Measurements from ENCODE around the gene STIMATE.

STIMATE gene

DNA sequence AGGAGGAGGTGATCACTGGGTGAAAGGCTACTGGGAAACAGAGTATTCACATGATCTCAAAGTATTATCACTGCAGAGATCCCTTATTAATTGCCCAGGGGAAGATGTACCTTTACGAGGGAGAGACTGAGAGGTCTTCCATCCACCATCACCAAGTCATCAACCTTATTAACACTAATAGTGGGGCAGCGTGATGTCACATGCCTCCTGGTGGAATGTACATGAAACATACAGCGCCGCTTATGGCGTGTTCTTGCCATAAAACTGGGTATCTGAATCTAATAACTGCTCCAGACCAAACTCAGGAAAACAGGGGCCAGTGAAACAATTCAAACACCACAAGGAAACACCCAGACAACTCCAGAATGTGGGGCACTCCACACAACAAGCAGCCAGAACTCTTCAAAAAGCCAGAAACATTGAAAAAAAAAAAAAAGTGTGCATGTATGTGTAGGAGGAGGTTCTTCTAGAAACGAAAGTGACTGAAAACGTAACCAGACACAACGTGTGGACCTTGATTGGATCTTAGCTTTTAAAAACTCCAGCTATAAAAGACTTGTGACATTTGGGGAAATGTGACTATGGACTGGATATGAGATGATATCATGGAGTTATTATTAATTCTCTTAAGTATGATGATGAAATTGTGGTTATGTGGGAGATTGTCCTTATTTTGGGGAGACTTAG, 4.6 kb downstream of the STIMATE start:
- no peak for DNase-seq

GRCh38 chr3:52892290-52892624, 5.1 kb downstream of the STIMATE start:
- no peak for DNase-seq

DNA sequence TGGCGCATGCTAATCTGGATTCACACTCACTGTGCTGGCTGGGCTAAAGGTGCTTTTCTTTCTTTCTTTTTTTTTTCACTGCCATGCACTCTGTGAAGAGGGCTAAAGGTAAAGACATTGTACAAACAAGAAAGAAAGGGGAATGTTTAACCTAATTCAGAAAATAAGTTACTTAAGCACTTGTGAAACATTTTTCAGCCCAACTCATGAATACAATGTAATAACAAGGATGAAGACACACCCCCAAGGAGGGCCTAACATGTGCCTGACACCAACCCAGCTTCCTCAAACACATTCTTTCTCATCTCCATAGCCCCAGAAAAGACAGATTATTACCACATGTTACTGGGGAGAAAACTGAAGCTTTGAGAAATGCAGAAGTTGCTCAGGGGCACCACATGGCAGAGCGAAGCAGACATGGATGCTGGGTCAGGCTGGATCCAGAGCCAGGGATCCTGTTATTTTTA, 5.7 kb downstream of the STIMATE start:
- no peak for DNase-seq

DNA sequence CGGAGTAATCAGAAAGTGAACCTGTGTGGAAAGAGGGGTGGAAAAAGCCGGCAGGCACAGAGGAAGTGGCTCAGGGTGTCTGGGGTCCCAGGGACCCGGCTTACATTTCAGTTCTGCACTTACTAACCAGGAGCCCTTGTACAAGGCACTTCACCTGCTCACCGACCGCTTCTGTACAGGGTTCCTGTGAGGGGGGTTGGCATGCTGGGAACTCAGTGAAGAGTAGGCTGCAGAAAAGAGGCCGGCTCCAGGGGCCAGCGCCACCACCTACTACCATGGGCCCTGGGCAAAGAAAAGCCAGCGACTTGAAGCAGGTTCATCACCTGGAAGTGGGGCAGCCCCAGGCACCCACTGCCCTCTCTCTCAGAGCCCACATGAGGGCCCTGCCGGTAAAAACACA, 6.2 kb downstream of the STIMATE start:
- DNase-seq: no peak

- no peak for DNase-seq
Observed at GRCh38 chr3:52890735-52891134, 6.6 kb downstream of the STIMATE start.

GRCh38 chr3:52889901-52890300, 7.4 kb downstream of the STIMATE start:
- DNase-seq: no peak

DNA sequence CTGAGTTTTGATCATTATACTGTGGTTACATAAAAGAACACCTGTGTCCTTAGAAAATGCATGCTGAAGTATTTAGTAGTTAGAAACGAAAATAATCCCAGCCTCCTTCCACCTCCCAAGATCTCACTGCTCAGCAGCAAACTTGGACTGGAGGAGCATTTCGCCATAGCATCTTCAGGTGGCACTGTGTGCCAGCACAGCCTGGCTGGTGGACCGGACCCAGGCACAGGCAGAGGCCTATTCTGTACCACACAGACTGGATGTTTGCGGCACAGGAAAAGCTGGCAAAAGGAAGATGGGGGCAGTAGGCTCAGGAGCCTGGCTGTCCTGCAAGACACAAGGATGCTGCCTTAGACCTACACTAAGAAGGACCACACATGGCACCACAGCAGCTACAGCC, 10.2 kb downstream of the STIMATE start:
- DNase-seq: no peak

- no peak for DNase-seq
Observed at GRCh38 chr3:52886049-52886730, 11.2 kb downstream of the STIMATE start.

GRCh38 chr3:52882377-52882776, 15.0 kb downstream of the STIMATE start:
- DNase-seq: no peak

DNA sequence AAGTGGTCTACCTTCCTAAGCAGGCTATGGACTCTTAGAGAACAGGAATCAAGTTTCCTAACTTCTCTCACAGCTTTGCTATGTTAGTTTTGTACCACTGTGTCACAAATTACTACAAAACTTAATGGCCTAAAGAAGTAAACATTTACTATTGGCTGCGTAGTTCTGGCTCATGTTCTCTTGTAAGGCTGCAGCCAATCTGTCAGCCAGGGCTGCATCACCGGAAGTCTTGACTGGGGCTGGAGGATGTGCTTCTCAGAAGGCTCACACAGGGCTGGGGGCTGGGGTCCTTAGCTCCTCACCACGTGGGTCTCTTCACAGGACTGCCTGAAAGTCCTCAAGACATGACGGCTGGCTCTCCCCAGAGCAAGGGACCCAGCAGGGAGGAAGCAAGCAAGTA, 15.5 kb downstream of the STIMATE start:
- no peak for DNase-seq

DNA sequence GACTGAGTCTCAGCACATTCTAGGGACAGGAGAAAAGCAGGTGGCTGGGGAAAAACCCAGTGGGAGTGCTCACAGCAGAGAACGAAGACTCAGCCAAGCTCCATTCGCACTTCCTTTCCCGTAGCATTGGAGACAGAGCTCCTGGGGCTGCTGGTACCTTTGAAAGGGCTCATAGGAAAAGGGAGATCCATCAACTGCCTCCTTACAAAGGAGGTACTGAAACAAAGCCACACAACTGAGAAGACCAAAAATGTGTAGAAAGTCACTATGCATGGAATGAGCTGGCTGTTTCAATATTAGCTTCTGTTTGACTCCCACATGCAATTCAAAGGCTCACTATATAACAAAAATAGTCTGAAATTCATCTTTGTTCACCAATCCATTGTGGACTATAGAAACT, 16.9 kb downstream of the STIMATE start:
- no peak for DNase-seq

DNA sequence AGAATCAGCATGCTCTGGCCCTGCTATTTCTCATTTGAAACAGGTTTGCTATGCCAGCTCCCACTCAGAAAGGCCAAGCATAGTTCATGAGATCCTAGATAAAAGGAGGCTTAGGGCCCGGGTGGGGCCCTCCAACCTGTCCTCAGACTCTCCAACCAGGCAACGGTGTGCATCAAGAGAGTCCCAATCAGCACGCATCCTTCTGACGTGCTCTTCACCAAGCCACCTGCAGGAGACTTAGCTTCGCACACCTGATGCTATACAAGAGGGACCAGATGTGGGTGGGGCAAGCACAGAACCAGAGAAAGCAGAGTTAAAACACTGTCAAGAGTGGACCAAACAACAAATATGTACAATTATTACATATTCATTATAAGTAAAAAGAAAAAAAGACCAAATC, 17.3 kb downstream of the STIMATE start:
- DNase-seq: no peak

GRCh38 chr3:52879581-52879980, 17.8 kb downstream of the STIMATE start:
- no peak for DNase-seq

DNA sequence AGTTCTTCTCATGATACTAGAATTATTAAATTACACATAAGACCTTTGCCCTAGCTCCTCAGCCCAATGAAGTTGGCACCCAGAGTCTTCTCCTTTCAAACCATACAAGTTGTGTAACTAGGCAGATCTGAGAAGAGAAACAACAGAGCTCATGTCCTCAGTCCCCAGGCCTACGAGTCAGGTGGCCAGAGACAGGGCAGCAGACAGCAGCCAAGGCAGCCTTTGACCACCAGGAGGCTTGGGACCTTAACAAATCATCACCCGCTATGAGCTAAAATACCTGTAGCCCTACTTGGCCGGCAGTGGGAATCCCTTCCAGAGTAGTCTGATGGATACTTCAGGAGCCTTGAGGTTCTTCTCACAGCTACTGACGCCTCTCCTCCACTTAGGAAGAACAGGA, 18.3 kb downstream of the STIMATE start:
- no peak for DNase-seq

- no peak for DNase-seq
Observed at GRCh38 chr3:52877085-52877484, 20.3 kb downstream of the STIMATE start.

DNA sequence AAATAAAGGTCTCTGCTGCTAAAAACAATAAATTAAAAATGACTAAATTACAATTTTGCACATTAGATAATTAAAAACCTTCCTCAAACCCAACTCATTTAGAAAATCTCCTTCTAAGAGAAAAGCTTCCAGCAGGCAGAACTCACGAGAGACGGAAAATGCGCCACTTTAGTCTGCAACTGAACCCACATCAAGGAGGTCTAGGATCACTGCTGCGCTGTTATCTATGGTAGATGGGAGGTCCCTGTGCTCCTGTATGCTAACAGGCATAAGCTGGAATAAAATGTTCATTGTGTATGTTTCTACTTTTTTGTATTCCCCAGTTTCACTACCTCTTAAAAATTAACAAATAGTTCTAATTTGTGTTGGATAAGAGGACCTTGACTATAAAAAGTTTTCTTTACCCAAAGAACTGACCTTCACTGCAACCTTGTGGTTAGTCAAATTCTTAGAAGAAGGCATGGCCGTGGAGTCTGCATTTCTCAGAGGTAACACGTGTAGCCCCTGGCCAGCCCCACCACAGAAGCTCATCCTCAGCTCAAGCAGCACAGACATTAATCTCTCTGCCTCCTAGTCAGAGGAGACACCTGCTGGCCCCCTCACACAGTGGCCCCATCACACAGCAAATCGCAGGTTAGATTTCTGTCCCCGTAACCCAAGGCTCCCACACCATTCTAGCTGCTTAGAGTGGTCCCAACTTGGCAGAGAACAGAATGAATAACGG, 22.3 kb downstream of the STIMATE start:
- no peak for DNase-seq

GRCh38 chr3:52874160-52874701, 23.1 kb downstream of the STIMATE start:
- DNase-seq: no peak

- no peak for DNase-seq
Observed at GRCh38 chr3:52873433-52874159, 23.8 kb downstream of the STIMATE start.

- no peak for DNase-seq
Observed at GRCh38 chr3:52872245-52872644, 25.1 kb downstream of the STIMATE start.

- no peak for DNase-seq
Observed at GRCh38 chr3:52871761-52872160, 25.6 kb downstream of the STIMATE start.

DNA sequence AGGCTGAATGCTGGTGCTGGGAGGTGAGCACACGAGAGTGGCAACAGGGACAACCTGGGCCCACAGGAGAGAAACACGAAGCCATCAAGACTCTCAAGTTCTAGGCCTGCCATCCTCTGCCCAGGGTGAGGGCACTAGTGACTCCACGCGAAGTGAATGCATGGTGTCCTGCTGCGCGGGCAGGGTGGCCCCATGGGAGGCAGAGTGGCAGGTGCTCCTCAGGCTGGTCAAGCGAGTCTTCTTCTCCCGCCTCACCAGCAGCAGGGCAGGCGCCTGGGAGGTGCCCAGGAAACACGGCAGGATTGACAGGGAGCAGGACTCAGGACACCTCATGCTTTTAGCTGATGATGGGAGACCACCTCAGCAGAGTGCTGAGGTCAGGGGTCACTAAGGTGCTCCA, 26.9 kb downstream of the STIMATE start:
- no peak for DNase-seq

GRCh38 chr3:52866427-52866826, 30.9 kb downstream of the STIMATE start:
- DNase-seq: no peak

DNA sequence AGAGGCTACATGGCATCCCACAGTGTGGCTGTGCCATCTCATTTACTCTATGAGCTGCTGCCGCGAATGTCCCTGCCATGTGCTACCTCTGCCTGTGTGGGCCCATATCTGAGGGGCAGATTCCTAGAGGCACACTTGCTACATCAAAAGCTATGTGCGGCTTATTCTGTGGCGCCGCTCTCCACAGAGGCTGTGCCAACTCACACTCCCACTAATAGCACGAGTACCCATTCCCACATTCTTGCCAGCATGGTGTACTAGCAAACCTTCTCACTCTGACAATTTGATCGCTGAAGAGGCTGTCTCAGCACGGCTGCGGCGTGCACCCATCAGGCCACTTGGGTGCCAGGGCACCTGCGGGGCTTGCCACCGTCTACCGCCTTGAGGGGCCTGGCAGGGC, 31.4 kb downstream of the STIMATE start:
- no peak for DNase-seq
